HG03432 (cell line): ENCODE results near the gene IRGC.

Source experiments
- ATAC-seq: cut with Tn5 transposase; IDR thresholded peaks from one replicate; pipeline ENCODE4 v1.9.1; 2021; ENCODE audit warnings: mild to moderate bottlenecking, moderate library complexity; ENCODE audit not compliant: unreplicated experiment

The IRGC gene

DNA sequence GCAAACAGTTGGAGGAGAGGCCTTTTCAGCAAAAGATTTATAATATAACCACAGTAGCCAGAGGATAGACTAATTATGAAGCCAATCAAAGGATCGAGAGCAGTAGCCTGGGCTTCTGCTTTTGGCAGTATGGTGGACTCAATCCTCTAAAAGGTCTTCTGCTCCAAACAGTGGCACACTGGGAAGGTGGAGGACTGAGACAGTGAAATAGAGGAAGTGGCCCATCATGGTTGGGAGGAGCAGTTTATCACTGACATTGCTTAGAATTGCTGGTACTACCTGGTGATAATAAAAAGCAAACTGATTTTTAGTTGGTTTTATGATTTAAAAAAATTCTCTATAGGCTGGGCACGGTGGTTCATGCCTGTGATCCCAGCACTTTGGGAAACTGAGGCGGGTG lies 25.0 kb upstream of the IRGC start:
- no peak for ATAC-seq

- no peak for ATAC-seq
Observed at GRCh38 chr19:43691755-43692154, 24.1 kb upstream of the IRGC start.

DNA sequence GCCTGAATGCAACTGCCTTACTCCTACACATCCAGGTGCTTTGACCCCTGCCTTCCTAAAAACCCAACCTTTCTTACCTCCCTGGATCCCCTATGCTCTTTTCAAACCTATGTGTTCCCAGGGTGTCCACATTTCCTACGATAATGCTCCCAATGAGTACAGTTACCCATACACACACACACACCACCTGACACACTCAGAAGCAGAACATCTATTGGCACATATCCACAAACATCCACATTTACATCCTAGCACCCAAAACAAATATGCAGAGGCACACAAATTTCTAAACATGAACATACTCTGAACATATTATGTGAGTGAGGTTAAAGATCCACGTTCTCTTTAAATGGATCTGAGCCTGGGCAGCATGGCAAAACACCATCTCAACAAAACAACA lies 23.5 kb upstream of the IRGC start:
- no peak for ATAC-seq

- no peak for ATAC-seq
Observed at GRCh38 chr19:43692877-43693276, 23.0 kb upstream of the IRGC start.

- no peak for ATAC-seq
Observed at GRCh38 chr19:43694553-43694952, 21.3 kb upstream of the IRGC start.

GRCh38 chr19:43695985-43696704 lies 19.7 kb upstream of the IRGC start:
- ATAC-seq: no peak

DNA sequence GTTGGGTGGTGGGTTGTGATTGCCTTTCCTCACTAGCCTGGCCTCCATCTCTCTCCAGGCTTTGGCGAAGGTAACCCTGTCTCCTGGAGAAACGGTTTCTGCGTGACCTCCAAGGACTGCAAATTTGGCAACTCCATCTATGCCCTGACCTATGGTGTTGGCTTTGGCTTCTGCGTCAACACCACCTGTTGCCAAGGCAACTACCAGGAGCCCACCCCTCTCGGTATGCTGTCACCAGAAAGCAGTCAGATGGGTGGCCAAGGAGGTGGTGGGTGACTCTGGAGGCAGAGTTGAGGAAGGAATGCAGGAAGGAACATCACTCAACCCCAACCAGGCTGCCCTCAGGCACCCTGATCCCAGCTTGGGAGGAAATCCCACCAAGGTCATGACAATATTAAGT lies 18.6 kb upstream of the IRGC start:
- ATAC-seq: no peak

GRCh38 chr19:43699506-43700394 lies 16.1 kb upstream of the IRGC start:
- ATAC-seq: no peak

GRCh38 chr19:43700395-43701000 lies 15.4 kb upstream of the IRGC start:
- no peak for ATAC-seq

DNA sequence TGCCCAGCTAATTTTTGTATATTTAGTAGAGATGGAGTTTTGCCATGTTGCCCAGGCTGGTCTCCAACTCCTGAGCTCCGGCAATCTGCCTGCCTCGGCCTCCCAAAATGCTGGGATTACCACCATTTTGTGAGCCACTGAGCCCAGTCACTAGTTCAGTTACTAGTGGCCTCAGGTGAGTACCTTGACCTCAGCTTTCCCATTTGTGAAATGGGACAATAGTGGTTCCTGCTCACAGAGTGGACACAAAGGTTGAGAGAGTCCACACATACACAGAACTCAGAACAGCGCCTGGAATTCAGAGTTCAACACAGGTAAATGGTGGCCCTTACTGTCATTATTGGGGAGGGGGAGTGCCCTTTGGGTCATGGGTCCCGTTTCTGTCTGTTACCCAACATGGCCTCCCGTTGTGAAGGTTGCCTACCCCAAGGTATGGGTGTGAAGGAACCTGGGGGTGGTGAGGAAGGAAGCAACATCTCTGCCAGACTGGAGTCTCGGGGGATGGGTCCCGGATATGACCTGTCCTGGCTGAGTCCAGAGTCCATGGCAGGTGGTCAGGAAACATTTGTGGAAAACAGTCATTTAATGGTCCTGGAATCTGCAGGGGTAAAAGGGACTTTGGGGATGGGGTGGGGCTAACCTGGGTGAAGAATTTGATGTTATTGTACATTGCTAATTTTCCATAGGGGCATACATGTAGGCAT lies 11.7 kb upstream of the IRGC start:
- no peak for ATAC-seq

- no peak for ATAC-seq
Observed at GRCh38 chr19:43705729-43706128, 10.1 kb upstream of the IRGC start.

DNA sequence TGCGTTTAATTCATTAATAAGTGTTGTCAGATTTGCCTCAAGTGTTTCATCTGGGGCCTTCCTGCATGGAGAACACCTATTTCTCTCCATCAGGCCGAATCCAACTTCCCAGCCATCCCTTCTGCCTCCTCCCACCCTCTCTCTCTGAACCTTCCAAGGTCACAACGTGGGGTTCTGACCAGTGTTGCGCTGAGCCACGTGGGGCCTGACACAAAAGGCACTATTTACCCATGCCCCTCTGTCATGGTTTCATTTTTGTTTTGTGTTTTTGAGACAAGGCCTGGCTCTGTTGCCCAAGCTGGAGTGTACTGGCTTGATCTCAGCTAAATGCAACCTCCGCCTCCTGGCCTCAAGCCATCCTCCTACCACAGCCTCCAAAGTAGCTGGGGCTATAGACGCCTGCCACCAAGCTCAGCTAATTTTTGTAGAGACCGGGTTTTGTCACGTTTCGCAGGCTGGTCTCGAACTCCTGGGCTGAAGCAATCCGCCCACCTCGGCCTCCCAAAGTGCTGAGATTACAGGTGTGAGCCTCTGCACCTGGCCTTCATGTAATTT lies 8.6 kb upstream of the IRGC start:
- no peak for ATAC-seq

GRCh38 chr19:43708716-43709115 lies 7.2 kb upstream of the IRGC start:
- ATAC-seq: no peak

GRCh38 chr19:43711751-43712355 lies 4.0 kb upstream of the IRGC start:
- ATAC-seq: no peak

- no peak for ATAC-seq
Observed at GRCh38 chr19:43713208-43713607, 2.7 kb upstream of the IRGC start.

DNA sequence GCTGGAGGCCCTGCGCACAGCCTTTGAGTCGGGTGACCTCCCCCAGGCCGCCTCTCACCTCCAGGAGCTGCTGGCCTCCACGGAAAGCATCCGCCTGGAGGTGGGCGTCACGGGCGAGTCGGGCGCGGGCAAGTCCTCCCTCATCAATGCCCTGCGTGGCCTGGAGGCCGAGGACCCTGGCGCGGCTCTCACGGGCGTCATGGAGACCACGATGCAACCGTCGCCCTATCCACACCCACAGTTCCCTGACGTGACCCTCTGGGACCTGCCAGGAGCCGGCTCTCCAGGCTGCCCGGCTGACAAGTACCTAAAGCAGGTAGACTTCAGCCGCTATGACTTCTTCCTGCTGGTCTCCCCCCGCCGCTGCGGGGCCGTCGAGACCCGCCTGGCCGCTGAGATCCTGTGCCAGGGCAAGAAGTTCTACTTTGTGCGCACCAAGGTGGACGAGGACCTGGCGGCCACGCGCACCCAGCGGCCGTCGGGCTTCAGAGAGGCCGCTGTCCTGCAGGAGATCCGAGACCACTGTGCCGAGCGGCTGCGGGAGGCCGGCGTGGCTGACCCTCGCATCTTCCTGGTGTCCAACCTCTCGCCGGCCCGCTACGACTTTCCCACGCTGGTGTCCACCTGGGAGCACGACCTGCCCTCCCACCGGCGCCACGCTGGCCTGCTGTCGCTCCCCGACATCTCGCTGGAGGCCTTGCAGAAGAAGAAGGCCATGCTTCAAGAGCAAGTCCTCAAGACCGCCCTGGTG lies 2.9 kb downstream of the IRGC start:
- ATAC-seq: no peak

DNA sequence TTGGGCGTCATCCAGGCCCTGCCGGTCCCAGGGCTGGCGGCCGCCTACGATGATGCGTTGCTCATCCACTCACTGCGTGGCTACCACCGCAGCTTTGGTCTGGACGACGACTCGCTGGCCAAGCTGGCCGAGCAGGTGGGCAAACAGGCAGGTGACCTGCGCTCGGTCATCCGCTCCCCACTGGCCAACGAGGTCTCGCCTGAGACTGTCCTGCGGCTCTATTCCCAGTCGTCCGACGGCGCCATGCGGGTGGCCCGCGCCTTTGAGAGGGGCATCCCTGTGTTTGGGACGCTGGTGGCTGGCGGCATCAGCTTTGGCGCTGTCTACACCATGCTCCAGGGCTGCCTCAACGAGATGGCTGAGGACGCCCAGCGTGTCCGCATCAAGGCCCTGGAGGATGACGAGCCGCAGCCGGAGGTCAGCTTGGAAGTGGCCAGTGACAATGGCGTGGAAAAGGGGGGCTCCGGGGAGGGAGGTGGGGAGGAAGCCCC lies 3.5 kb downstream of the IRGC start:
- ATAC-seq: no peak

DNA sequence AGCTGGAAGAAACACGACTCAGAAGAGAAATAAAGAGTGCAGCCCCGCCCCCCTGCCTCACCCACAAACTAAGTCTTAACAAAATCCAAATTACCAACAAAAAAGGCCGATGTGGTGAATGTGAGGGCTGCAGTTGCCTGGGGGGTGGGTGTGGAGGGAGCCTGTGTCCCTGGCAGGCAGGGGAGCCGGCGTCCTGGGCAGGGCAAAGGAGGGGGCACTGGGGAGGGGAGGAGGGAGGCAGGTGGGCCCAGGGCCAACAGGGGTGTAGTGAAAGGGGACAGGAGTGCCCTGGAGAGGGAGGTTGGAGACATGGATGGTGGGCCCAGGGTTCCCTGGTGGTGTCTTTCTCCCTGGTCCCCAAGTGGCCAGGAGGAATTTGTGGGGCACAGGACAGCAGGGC lies 4.0 kb downstream of the IRGC start:
- no peak for ATAC-seq

DNA sequence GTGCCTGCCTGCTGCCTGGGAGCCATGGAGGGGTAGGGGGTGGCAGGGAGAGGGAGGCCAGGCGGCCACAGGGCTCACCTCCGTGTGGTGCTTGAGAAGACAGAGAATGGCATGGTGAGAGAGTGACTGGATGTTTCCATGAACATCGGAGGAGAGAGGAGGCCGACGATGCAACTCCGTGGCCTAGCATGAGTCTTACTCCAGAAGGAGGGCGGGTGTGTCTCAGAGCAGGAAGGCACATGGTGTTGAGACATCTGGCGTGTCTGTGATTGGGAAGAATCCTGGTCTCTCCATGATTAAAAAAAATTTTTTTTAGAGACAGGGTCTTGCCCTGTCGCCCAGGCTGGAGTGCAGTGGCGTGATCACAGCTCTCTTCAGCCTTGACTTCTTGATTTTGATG lies 5.1 kb downstream of the IRGC start:
- no peak for ATAC-seq
